ENCODE data around the gene CACHD1.

GRCh38 chr1:64555947-64556346 lies 86.0 kb downstream of the CACHD1 start:
- TF ChIP-seq CTCF (IDR thresholded peaks at IDR 0.05; ENCODE audit: low read depth, low read length) (no peak), EZH2phosphoT487 (IDR thresholded peaks at IDR 0.05; ENCODE audit: low read depth) (no peak)
